WTC11 (cell line): ENCODE results near the gene SUZ12. TPM values are rescaled to one million over a fixed set of nuclear protein-coding genes. Genes with fewer than 3 reads are reported as not detected.

Experiments
- ATAC-seq: fragments of 200-7000 bp; cut with Tn5 transposase; 2 replicates; pipeline ENCODE4 v1.10.0; 2021; ENCODE audit warnings: mild to moderate bottlenecking, moderate library complexity
- CTCF ChIA-PET: fragments of 300-600 bp; sonication (Branson Sonifier 250); formaldehyde crosslinking; loops from one replicate; lab custom pipeline; 2021; ENCODE audit warnings: antibody characterized with exemption; lab: Charles Lee
- POLR2A ChIA-PET: fragments of 350-600 bp; sonication (Branson Sonifier 250); formaldehyde crosslinking; loops from one replicate; lab custom pipeline; 2021; ENCODE audit warnings: antibody characterized with exemption; lab: Charles Lee
- DNase-seq: peaks from one replicate; pipeline ENCODE4 v3.0.0; 2021; ENCODE audit warnings: low spot score
- H3K27ac Mint-ChIP-seq: 2 replicates; pipeline ENCODE4 v1.8.0; 2021; ENCODE audit warnings: mixed read lengths
- H3K27me3 Mint-ChIP-seq: 2 replicates; pipeline ENCODE4 v1.8.0; 2021; ENCODE audit warnings: low read depth, mild to moderate bottlenecking, moderate library complexity, mixed read lengths
- H3K36me3 Mint-ChIP-seq: 2 replicates; pipeline ENCODE4 v1.8.0; 2021; ENCODE audit warnings: mixed read lengths
- H3K4me1 Mint-ChIP-seq: 2 replicates; pipeline ENCODE4 v1.8.0; 2022; ENCODE audit warnings: mixed read lengths
- H3K4me3 Mint-ChIP-seq: 2 replicates; pipeline ENCODE4 v1.8.0; 2021; ENCODE audit warnings: mild to moderate bottlenecking, moderate library complexity, mixed read lengths
- H3K9me3 Mint-ChIP-seq: 2 replicates; pipeline ENCODE4 v1.8.0; 2021; ENCODE audit warnings: mixed read lengths
- ARID4B ChIP-seq: sonication (generic); formaldehyde crosslinking; IDR thresholded peaks from 2 replicates; pipeline ENCODE4 v1.8.0; 2023; ENCODE audit warnings: missing genetic modification reagents, mild to moderate bottlenecking, borderline replicate concordance
- ATF2 ChIP-seq: sonication (generic); formaldehyde crosslinking; IDR thresholded peaks from 2 replicates; pipeline ENCODE4 v1.8.1; 2022; ENCODE audit warnings: low read depth, missing genetic modification reagents, borderline replicate concordance
- CTCF ChIP-seq: fragments of 200-600 bp; IDR thresholded peaks from 2 replicates; pipeline ENCODE4 v1.8.0; 2022; ENCODE audit warnings: antibody characterized with exemption
- E2F5 ChIP-seq: sonication (generic); formaldehyde crosslinking; IDR thresholded peaks from 2 replicates; pipeline ENCODE4 v1.8.1; 2022; ENCODE audit warnings: mild to moderate bottlenecking, moderate library complexity, missing genetic modification reagents
- FOXJ3 ChIP-seq: sonication (generic); formaldehyde crosslinking; IDR thresholded peaks from 2 replicates; pipeline ENCODE4 v1.9.0; 2021; ENCODE audit warnings: missing genetic modification reagents, mild to moderate bottlenecking, borderline replicate concordance
- FOXK1 ChIP-seq: sonication (generic); formaldehyde crosslinking; IDR thresholded peaks from 2 replicates; pipeline ENCODE4 v1.8.0; 2022; ENCODE audit warnings: mild to moderate bottlenecking, moderate library complexity, missing genetic modification reagents
- HMGXB4 ChIP-seq: sonication (generic); formaldehyde crosslinking; IDR thresholded peaks from 2 replicates; pipeline ENCODE4 v1.8.1; 2023; ENCODE audit warnings: mild to moderate bottlenecking, moderate library complexity, missing genetic modification reagents
- KAT7 ChIP-seq: sonication (generic); formaldehyde crosslinking; IDR thresholded peaks from 2 replicates; pipeline ENCODE4 v1.8.1; 2023; ENCODE audit warnings: missing genetic modification reagents, mild to moderate bottlenecking, borderline replicate concordance
- MAX ChIP-seq: sonication (generic); formaldehyde crosslinking; IDR thresholded peaks from 2 replicates; pipeline ENCODE4 v1.8.0; 2022; ENCODE audit warnings: mild to moderate bottlenecking, missing genetic modification reagents
- PREB ChIP-seq: sonication (generic); formaldehyde crosslinking; IDR thresholded peaks from 2 replicates; pipeline ENCODE4 v1.8.1; 2022; ENCODE audit warnings: mild to moderate bottlenecking, missing genetic modification reagents, moderate library complexity, borderline replicate concordance
- SP1 ChIP-seq: sonication (generic); formaldehyde crosslinking; conservative IDR thresholded peaks from 2 replicates; pipeline ENCODE4 v1.8.1; 2022; ENCODE audit warnings: missing genetic modification reagents
- TEAD1 ChIP-seq: sonication (generic); formaldehyde crosslinking; IDR thresholded peaks from 2 replicates; pipeline ENCODE4 v1.8.0; 2022; ENCODE audit warnings: mild to moderate bottlenecking, missing genetic modification reagents
- USF1 ChIP-seq: sonication (generic); formaldehyde crosslinking; IDR thresholded peaks from 2 replicates; pipeline ENCODE4 v1.8.0; 2022; ENCODE audit warnings: mild to moderate bottlenecking, missing genetic modification reagents
- USF2 ChIP-seq: sonication (generic); formaldehyde crosslinking; IDR thresholded peaks from 2 replicates; pipeline ENCODE4 v1.8.1; 2023; ENCODE audit warnings: mild to moderate bottlenecking, missing genetic modification reagents, moderate library complexity
- total RNA-seq: library from RNA; stranded (reverse); gene quantifications from 3 replicates; pipeline ENCODE4 v1.2.3, GENCODE V29; 2021

SUZ12 gene
- total RNA-seq, 1 experiment from 2014 or later: 28.4 TPM

- POLR2A ChIA-PET: no interaction called here
- ATAC-seq (peak; percentile 92), DNase-seq (peak; percentile 90)
- H3K27ac Mint-ChIP-seq: peak within 1 kb of the TSS; percentile 6; the same call in 1 of the 2 replicates
- CTCF ChIA-PET: interaction anchor here (0.6 to 3.8 kb wide), 30 partner anchors 9 to 437 kb away, joined by 3 to 76 read pairs (median 5); partner anchors contain the start of genes COPRS, PSMD11, RHOT1 and SUZ12
- H3K4me3 Mint-ChIP-seq: peak within 1 kb of the TSS; percentile 79
- TF ChIP-seq CTCF (peak; percentile 95), FOXK1 (CRISPR knock-in tag) (peak; percentile 59; the same call in 1 of the 2 replicates), USF1 (CRISPR knock-in tag) (peak; percentile 97), KAT7 (peak; percentile 7; the same call in 1 of the 2 replicates), USF2 (CRISPR knock-in tag) (peak; percentile 97), ATF2 (no peak), HMGXB4 (CRISPR knock-in tag) (peak; percentile 92), PREB (CRISPR knock-in tag) (no peak), SP1 (CRISPR knock-in tag) (0 out of 2 replicates have a peak, but pooled peaks have one; percentile 29), MAX (CRISPR knock-in tag) (peak; percentile 82; the same call in 1 of the 2 replicates), FOXJ3 (CRISPR knock-in tag) (no peak), TEAD1 (peak; percentile 67; the same call in 1 of the 2 replicates), E2F5 (0 out of 2 replicates have a peak, but pooled peaks have one; percentile 54), ARID4B (CRISPR knock-in tag) (peak; percentile 65; the same call in 1 of the 2 replicates)
- peaks cover 22% of the 10 kb centered on the region for H3K4me1 Mint-ChIP-seq
- H3K9me3 Mint-ChIP-seq: no peaks in the 10 kb centered on the region
- no peaks in the 10 kb centered on the region; the same call in 1 of the 2 replicates for H3K36me3 Mint-ChIP-seq
- peaks cover 19% of the 10 kb centered on the region for H3K27me3 Mint-ChIP-seq
Measured at GRCh38 chr17:32006957-32007462, 70.2 kb downstream of the SUZ12 start, which contains the start of gene LRRC37B. LRRC37B (plus strand) TSS chr17:32007383; CDS start chr17:32021393, 14,010 bp downstream.
